Measurements from ENCODE around the gene ZDHHC24.
"Not testable (repeated sequence)": the region's sequence is repeated elsewhere in the genome, so short reads cannot be mapped to it uniquely, and the experiment has no call there.

The ZDHHC24 gene

GRCh38 chr11:66543263-66544107 lies 2.4 kb downstream of the ZDHHC24 start:
- peak; percentile 48 for DNase-seq

- DNase-seq, result peak; percentile 10
Measured at GRCh38 chr11:66542362-66542761, 3.5 kb downstream of the ZDHHC24 start.

DNA sequence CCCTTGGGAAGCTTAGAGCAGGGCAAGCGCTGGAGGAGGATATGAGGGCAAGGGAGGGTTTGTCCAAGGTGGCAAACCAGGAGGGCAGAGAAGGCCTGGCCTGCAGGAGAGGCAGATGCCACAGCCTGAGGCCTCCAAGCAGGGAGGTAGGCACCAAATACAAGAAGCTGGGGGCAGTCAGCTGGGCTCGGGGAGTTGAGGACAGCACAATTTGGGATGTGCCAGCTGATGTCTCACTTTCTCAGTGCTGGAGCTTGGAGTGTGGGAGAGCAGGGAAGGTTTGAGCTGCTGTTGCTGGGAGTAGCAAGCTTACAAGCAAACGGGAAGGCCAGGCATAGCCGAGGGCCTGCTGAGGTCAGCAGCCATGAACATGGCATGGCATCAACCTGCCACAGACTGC lies 4.0 kb downstream of the ZDHHC24 start:
- DNase-seq, result no peak

GRCh38 chr11:66540598-66540997 lies 5.2 kb downstream of the ZDHHC24 start:
- not testable (repeated sequence) for DNase-seq

DNA sequence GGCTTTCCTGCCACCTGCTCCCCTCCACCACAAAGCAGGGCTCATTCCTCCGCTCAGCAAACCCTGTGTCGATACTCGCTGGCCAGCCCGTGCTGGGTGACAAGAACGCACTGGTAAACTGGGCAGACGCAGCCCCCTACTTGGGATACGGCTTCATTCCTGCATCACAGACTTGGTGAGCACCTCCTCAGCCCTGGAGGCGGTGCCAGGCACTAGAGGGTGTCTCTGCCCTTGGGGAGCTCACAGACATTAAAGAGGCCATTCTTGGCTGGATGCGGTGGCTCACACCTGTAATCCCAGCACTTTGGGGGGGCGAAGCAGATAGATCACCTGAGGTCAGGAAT lies 6.0 kb downstream of the ZDHHC24 start:
- DNase-seq, result no peak

DNA sequence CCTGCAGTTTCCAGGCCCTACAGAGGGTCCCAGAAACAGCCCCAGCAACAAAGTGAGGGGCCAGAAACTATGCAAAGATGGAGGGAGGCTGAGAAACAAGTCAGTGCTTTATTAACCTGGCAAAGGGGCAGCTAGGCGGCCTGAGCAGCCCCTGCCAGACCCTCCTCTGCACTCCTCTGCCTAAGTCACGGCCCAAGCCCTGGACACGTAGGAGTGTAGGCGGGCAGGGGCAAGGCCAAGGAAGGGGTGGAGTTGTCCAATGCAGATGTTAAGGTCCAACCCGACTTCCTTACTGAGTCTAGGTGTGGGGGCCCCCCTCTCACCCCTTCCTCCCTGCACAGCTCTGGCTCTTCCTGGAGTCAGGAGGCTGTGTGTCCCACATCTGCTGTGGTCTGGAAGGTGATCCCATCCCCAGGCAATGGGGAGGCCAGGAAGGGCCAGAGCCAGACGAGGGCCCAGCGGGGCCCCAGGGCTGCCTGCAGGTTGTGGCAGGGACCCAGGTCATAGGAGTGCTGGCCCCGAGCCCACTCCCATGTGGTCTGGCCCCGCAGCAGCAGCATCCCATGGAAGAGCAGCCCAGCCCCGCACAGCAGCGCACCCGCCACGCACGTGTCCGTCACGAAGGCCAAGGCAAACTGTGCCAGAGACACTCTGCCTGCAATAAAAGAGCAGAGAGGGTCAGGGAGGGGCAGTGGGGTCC lies 6.5 kb downstream of the ZDHHC24 start:
- DNase-seq, result no peak

GRCh38 chr11:66532784-66533183 lies 13.1 kb downstream of the ZDHHC24 start:
- DNase-seq, result no peak

- DNase-seq, result no peak
Measured at GRCh38 chr11:66531841-66532240, 14.0 kb downstream of the ZDHHC24 start.

- no peak for DNase-seq
Measured at GRCh38 chr11:66530927-66531709, 14.7 kb downstream of the ZDHHC24 start.

GRCh38 chr11:66529655-66530054 lies 16.2 kb downstream of the ZDHHC24 start:
- DNase-seq, result no peak

DNA sequence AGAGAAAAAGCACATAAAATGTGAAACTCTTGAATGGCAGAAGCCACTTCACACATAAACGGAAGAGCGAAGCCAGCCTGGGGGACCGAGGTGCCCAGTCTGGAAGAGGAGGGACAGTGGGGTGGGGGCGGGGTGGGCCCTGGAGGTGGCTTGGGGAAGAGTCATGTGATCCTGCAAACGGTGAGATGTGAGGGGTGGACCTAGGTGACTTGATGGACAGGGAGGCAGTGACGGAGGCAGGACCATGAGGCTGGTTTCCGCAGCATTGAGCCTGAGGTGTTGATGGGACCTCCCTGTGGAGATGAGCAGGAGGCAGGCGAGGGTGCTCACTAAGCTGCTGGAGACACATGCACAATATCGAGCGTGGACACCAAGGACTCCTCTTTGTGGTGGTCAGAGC lies 16.8 kb downstream of the ZDHHC24 start:
- no peak for DNase-seq

- DNase-seq, result no peak
Measured at GRCh38 chr11:66524304-66525040, 21.4 kb downstream of the ZDHHC24 start.

DNA sequence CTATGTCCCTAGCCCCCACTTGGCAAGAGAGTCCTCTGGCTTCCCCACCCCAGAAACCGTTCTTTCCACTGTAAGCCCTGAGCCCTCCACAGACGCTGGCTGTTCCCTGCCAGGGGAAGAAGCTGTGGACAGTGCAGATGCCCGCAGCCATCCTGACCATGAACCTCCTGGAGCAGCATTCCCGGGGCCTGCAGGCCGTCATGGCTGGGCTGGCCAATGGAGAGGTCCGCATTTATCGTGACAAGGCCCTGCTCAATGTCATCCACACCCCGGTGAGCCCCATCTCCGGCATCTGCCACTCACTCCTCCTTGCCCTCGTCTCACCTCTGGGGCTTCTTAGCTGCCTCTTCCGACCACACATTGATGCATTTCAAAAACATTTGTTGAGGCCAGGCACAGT lies 22.2 kb downstream of the ZDHHC24 start:
- no peak for DNase-seq

DNA sequence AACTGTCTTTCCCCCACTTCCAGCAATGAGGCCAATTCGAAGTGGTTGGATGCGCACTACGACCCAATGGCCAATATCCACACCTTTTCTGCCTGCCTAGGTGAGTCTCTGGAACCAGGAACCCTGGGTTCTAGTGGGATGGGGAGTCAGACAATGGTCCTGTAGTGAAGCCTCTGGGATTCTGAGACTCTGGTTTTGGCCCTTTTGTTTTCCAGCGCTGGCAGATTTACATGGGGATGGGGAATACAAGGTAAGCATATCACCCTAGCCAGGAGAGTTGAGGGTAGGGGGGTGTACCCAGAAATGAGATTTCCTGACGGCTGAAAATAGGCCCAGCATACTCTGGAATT lies 34.9 kb downstream of the ZDHHC24 start:
- no peak for DNase-seq

GRCh38 chr11:66510271-66510989 lies 35.4 kb downstream of the ZDHHC24 start, which contains the start of gene BBS1:
BBS1 (plus strand) TSS chr11:66510635; CDS start chr11:66510660, 25 bp downstream.
- DNase-seq, result peak; percentile 73

DNA sequence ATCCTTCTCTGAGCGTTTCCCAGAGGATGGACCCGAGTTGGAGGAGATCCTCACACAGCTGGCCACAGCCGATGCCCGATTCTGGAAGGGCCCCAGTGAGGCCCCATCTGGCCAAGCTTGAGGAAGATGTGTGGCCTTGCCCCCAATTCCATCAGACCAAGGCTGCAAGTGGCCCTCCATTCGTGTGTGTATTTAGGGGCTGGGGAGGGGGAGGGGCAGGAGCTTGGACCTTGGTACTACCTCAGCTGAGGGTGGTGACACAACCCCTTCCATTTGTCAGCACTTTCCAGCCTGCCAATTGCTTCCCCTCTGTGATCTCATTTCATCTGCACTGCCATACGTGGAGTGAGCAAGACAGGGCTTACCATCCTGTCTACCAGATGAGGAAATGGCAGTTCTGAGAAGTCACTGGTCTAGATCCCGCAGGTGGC lies 36.7 kb downstream of the ZDHHC24 start:
- DNase-seq, result no peak

DNA sequence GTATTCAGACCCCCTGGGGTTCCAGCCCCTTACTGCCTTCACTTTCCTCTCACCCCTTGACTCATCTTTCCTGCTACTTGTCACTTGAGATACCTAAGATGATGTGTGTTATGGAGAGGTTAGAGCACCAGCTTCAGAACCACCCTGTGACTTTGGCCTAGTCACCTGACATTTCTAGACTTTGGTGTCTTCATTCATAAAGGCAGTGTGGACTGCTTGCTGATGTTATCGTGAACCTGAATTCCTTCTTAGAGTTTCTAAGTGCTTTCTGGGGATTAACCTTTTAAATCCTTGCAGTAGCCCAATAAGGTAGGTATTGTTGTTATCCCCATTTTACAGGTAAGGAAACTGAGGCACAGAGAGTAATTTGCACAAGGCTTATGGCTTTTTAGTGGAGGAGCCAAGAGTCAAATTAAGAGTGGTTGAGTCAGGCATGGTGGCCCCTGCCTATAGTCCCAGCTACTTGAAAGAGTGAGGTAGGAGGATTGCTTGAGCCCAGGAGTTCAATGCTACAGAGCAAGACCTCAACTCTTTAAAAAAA lies 40.5 kb downstream of the ZDHHC24 start:
- no peak for DNase-seq

- DNase-seq, result no peak
Measured at GRCh38 chr11:66498506-66498905, 47.3 kb downstream of the ZDHHC24 start.

DNA sequence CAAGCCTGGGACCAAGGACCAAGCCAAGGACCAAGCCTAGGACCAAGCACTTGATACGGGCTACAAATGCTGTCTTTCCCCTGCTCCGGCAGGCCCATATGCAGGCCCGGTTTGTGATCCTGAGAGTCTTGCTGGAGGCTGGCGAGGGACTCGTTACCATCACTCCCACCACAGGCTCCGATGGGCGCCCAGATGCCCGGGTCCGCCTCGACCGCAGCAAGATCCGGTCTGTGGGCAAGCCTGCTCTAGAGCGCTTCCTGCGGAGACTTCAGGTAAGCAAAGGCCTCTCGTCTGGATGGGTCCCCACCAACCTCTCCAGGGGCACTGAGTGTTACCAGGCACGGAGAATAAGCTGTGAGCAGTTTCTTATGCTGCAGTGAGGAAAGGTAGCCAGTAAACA lies 48.6 kb downstream of the ZDHHC24 start:
- no peak for DNase-seq

DNA sequence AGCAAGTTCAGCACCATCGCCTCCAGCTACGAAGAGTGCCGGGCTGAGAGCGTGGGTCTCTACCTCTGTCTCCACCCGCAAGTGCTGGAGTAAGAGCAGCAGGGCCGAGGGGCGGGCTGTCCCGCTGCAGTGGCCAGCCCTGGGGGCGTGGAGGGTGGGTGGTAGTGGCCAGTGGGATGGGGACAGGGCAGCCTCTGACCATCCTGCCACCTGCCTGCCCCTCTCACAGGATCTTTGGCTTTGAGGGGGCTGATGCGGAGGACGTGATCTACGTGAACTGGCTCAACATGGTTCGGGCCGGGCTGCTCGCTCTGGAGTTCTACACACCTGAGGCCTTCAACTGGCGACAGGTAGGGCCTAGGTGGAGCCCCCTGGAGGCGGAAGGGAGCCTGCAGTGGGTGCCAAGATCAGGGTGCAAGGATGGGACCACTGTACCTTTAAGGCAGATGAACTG lies 50.4 kb downstream of the ZDHHC24 start:
- no peak for DNase-seq

DNA sequence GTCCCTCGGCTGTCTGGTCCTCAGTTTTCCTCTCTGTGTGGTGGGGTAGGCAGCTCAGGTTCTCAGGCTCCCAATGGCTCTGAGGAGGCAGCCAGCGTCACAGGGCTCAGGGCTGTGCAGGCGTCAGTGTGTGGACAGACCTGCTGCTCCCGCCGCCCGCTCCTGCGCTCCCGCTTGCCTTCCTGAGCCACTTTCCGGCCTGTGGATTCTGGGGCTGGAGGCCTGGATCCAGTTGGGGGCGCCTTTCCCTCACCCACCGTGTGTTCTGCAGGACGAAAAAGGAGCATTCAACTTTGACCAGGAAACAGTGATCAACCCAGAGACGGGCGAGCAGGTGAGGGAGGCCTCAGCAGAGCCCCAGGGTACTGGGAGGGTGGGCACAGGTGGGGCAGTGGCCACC lies 50.9 kb downstream of the ZDHHC24 start:
- no peak for DNase-seq

DNA sequence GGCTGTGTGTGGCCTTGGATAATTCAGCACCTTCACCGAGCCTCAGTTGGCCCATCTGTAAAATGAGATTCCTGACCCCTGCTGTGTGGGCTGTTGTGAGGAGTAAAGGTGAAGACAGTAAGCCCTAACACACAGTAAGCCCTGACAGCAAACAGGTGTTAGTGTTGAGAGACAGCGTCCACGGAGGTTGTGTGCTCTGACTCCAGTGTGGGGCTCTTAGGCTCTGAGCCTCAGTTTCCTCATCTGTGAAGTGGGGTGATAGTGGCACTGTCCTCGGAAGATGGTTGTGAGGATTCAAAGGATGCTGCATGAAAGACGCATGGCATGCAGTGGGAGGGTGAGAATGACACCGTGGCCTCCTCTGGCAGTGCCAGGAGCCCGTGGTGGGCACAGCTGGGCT lies 51.4 kb downstream of the ZDHHC24 start:
- no peak for DNase-seq

All from fibroblast of skin of right quadriceps (primary cell).